Measurements from ENCODE around the gene LELP1.

- no peak for TF ChIP-seq NFYB (IDR thresholded peaks at IDR 0.05; ENCODE audit: insufficient read depth, low read depth, low read length)
- TF ChIP-seq LARP7 (IDR thresholded peaks at IDR 0.05): no peak
- no peak for TF ChIP-seq POLR2A (IDR thresholded peaks at IDR 0.05; ENCODE audit: low read depth, low read length)
- no peak for TF ChIP-seq MTA2 (IDR thresholded peaks at IDR 0.05; ENCODE audit: low read depth)
- no peak for TF ChIP-seq MYC (IDR thresholded peaks at IDR 0.05; ENCODE audit: insufficient read depth, insufficient read length, insufficient replicate concordance, low read length, severe bottlenecking)
- TF ChIP-seq TCF7 (IDR thresholded peaks at IDR 0.05; ENCODE audit: borderline replicate concordance): no peak
Observed at GRCh38 chr1:153246825-153247224, 43.6 kb downstream of the LELP1 start.

Measured in GM12878 (cell line).